GOT3 (cell line): ENCODE results near the gene TIMM23.
"Not testable (repeated sequence)": the region's sequence is repeated elsewhere in the genome, so short reads cannot be mapped to it uniquely, and the experiment has no call there.

Experiments
- DNase-seq: peaks from one replicate; lab custom pipeline; 2025; ENCODE audit warnings: mixed read lengths; lab: John Stamatoyannopoulos, UW

Gene TIMM23

GRCh38 chr10:45997557-45997956, 25.3 kb downstream of the TIMM23 start:
- DNase-seq = no peak

DNA sequence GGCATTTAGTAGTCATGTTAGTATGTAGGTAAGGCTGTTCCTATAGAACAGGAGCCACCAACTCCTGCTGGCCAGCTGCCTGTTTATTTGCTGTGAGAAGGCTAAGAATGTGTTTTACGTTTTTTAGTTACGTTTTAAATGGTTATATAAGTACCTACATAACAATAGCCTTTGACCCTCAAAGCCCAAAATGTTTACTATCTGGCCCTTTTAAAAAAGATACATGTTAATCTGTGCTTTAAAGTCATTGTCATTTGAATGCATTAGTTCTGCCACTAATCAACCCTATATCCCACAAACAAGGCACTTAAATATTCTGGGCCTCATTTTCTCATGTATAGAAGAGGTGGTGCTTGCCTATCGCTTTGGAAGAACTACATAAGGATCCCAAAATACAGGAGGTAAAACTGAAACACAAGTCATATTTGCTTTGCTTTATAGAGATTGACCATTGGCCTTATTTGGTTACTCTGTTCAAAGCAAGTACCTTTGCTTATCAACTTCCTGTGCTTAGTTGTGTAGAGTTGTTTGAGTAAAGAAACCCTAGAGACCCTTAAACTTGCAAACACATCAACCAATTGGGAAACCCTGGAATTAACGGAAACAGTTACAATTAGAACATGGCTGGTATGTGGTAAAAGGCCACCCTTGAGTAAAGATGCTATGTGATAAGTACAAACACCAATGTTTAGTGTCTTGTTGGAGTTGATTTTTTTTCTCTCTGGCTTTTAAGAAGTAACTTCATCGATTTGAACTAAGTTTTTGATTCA, 25.9 kb downstream of the TIMM23 start:
- no peak for DNase-seq

DNA sequence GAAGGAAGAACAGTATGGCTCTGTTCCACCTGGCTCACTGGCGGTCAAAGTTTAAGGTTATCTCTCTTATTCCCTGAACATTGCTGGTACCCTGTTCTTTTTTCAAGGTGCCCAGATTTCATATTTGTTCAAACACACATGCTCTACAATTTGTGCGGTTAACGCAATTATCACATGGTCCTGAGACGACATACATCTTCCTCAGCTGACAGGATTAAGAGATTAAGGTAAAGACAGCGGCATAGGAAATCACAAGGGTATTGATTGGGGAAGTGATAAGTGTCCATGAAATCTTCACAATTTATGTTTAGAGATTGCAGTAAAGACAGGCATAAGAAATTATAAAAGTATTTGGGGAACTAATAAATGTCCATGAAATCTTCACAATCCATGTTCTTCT, 27.7 kb downstream of the TIMM23 start:
- not testable (repeated sequence) for DNase-seq

GRCh38 chr10:46000538-46000937, 28.2 kb downstream of the TIMM23 start:
- no peak for DNase-seq

GRCh38 chr10:46001187-46001756, 29.0 kb downstream of the TIMM23 start:
- DNase-seq = no peak

DNA sequence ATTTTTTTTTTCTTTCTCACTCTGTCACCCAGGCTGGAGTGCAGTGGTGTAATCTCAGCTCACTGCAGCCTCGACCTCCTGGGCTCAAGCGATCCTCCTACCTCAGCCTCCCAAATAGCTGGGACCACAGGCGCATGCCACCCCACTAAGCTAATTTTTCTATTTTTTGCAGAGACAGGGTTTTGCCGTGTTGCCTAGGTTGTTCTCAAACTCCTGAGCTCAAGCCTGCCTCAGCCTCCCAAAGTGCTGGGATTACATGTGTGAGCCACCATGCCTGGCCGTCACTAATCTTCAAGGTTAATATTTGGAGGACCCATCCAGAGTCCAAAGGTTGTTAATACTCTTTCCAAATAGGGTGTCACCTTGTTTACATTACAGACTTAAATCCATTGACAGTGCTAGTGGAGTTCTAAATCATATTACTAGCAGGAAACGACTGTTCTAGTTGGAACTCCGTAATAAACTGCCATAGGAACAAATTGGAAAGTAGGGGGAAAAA, 29.9 kb downstream of the TIMM23 start:
- DNase-seq = not testable (repeated sequence)

GRCh38 chr10:46002916-46003693, 30.8 kb downstream of the TIMM23 start:
- no peak for DNase-seq

GRCh38 chr10:46004963-46005362, 32.7 kb downstream of the TIMM23 start:
- DNase-seq = no peak

GRCh38 chr10:46005383-46005782, 33.1 kb downstream of the TIMM23 start:
- no peak for DNase-seq

GRCh38 chr10:46006219-46006618, 33.9 kb downstream of the TIMM23 start:
- DNase-seq = no peak

- DNase-seq = no peak
Observed at GRCh38 chr10:46012746-46013145, 40.5 kb downstream of the TIMM23 start.

DNA sequence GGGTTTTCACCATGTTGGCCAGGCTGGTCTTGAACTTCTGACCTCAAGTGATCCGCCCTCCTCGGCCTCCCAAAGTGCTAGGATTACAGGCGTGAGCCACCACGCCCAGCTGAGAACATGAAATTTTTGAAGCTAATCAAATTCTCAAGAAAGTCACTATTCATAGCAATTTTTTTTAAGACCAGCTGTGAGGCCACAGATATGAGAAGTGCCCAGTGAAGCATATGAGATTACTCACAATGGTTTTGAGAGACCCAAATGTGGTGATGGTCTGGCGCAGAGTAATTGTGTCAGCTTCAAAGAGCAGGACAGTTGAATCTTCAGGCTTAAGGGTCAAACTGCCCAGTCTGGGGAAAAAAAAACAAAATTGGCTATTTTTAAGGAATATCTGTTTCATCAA, 41.9 kb downstream of the TIMM23 start:
- no peak for DNase-seq

GRCh38 chr10:46014683-46015405, 42.6 kb downstream of the TIMM23 start:
- no peak for DNase-seq

DNA sequence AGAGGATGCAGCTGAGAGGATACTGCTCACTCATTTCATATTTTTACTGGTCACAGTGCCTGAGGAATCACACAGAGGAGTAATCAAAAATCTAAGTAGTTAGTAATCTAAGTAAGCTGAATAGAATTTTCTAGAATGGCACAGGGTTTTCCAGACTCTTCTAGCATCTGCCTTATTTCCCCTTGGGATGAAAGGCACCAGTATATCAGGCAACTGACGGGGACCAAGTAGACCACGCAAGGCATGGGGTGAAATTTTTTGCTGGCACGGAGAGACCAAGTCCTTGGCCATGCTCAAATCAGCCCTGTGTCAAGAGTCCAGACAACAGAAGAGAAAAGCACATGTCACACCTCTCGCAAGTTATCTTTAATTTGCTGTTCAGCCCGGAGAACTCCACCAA, 43.9 kb downstream of the TIMM23 start:
- DNase-seq = no peak

DNA sequence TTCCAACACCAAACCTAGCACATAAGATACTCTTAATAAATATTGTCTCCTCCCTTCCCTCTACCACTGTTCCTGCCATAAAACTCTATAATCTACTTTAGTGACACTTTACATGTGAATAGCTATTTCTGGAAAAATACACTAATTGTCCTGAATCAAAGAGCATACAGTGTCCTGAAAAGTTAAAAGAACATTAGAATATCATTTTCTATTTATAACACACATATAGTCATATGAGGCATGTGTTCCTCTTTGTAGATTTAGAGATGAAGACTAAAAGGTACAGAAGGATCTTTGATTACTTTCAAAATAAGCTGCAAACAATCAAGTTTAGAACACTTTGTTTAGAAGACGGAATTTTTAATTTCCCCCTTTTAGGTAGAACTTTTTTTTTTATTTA, 44.5 kb downstream of the TIMM23 start:
- no peak for DNase-seq

GRCh38 chr10:46017733-46018132, 45.4 kb downstream of the TIMM23 start:
- DNase-seq = no peak

- DNase-seq = no peak
Observed at GRCh38 chr10:46018453-46019176, 46.3 kb downstream of the TIMM23 start.

GRCh38 chr10:46019177-46019528, 46.9 kb downstream of the TIMM23 start:
- DNase-seq = no peak

DNA sequence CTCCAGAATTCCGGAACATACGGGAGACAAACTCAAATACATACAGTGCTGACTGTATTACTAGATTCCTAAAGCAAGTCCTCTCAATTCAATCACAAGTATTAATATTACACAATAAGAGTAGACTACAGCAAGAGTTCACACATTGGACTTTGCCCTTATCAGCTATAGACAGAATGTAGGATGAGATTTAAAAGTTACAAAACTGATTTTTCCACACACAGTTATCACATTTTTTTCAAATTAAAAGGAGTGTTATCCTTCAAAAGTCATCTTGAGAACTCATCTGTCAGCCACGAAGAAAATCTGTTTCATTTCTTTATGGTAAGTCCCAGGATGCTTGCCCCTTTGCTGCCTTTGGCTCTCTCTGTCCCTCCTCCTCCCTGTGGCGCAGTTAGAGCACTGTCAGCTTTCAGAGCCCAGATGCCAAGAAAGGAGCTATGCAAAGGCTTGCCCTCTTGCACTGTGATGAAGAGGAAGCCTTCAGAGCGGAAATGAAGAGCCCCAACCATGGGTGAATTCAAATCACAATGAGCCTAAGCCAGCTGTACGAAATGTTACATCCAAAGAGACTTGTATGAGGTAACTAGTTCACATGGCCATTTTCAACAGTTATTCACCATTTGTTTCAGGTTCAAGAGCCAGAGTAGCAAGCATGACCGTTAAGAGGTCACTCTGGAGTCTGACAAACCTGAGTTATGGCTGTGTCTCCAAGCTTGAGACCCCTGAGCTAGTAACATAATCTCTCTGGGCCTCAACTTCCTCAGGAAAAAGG, 47.5 kb downstream of the TIMM23 start:
- no peak for DNase-seq

DNA sequence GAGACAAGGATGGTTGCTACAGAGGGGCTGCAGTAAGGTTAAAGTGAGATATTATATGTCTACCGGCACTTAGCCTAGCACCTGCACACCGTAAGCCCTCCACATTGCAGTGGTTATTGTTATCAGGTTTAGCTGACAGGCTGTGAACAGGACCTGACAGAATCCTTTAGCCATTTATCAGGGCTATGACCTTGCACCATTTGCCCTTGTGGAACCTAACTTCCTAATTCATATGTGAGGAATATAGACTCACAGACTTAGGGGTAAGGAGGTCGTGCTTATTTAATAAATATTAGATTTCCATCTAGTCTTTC, 48.0 kb downstream of the TIMM23 start:
- no peak for DNase-seq
